Measurements from ENCODE around the gene NRDE2.

The NRDE2 gene

GRCh38 chr14:90336401-90336800 is 4.7 kb upstream of the NRDE2 start:
- no peak for TF ChIP-seq CTCF (IDR thresholded peaks at IDR 0.05; ENCODE audit: unreplicated experiment in 3 of 3)
- H3K9me3 Mint-ChIP-seq = no peaks in the 10 kb centered on the region
- H3K4me1 Mint-ChIP-seq = peaks cover 6% of the 10 kb centered on the region
- H3K36me3 Mint-ChIP-seq (ENCODE audit: low read depth) = no peaks in the 10 kb centered on the region
- peaks cover 41% of the 10 kb centered on the region for H3K27me3 Mint-ChIP-seq (ENCODE audit: low read depth)
- H3K27ac Mint-ChIP-seq = no peak overlapping the region
- H3K4me3 Mint-ChIP-seq = no peak overlapping the region

GRCh38 chr14:90332271-90332584 is 487 bp upstream of the NRDE2 start:
- no peak for TF ChIP-seq CTCF (IDR thresholded peaks at IDR 0.05; ENCODE audit: unreplicated experiment in 3 of 3)
- Mint-ChIP-seq H3K27me3 (ENCODE audit: low read depth) (peaks cover 28% of the 10 kb centered on the region), H3K4me3 (peak overlapping the region; percentile 93 to 96 (median 93)), H3K36me3 (ENCODE audit: low read depth) (peaks cover 4% of the 10 kb centered on the region), H3K4me1 (peaks cover 16% of the 10 kb centered on the region), H3K27ac (peak overlapping the region; percentile 99 to 100 (median 99)), H3K9me3 (no peaks in the 10 kb centered on the region)

- Mint-ChIP-seq H3K27ac (peak overlapping the region; percentile 99 to 100 (median 99)), H3K27me3 (ENCODE audit: low read depth) (peaks cover 11% of the 10 kb centered on the region), H3K4me3 (peak overlapping the region; percentile 93 to 96 (median 93)), H3K36me3 (ENCODE audit: low read depth) (peaks cover 4% of the 10 kb centered on the region), H3K9me3 (no peaks in the 10 kb centered on the region), H3K4me1 (peaks cover 16% of the 10 kb centered on the region)
- TF ChIP-seq CTCF (IDR thresholded peaks at IDR 0.05; ENCODE audit: unreplicated experiment in 3 of 3) = no peak
Observed at GRCh38 chr14:90330203-90331196, 1.2 kb downstream of the NRDE2 start.

- Mint-ChIP-seq H3K36me3 (ENCODE audit: low read depth) (peaks cover 45% of the 10 kb centered on the region), H3K4me1 (no peaks in the 10 kb centered on the region)
Observed at GRCh38 chr14:90321891-90322290, 9.8 kb downstream of the NRDE2 start.

GRCh38 chr14:90319634-90320541 is 11.9 kb downstream of the NRDE2 start:
- peaks cover 3% of the 10 kb centered on the region for H3K9me3 Mint-ChIP-seq

More at GRCh38 chr14:90321891-90322290, 9.8 kb downstream of the NRDE2 start:
- Mint-ChIP-seq H3K27me3 (ENCODE audit: low read depth) (no peaks in the 10 kb centered on the region), H3K27ac (no peak overlapping the region), H3K4me3 (no peak overlapping the region), H3K9me3 (peaks cover 3% of the 10 kb centered on the region)
- no peak for TF ChIP-seq CTCF (IDR thresholded peaks at IDR 0.05; ENCODE audit: unreplicated experiment in 3 of 3)

More at GRCh38 chr14:90319634-90320541, 11.9 kb downstream of the NRDE2 start:
- no peak for TF ChIP-seq CTCF (IDR thresholded peaks at IDR 0.05; ENCODE audit: unreplicated experiment in 3 of 3)
- H3K27me3 Mint-ChIP-seq (ENCODE audit: low read depth) = no peaks in the 10 kb centered on the region
- peaks cover 58% of the 10 kb centered on the region for H3K36me3 Mint-ChIP-seq (ENCODE audit: low read depth)
- H3K27ac Mint-ChIP-seq = no peak overlapping the region
- no peak overlapping the region for H3K4me3 Mint-ChIP-seq
- no peaks in the 10 kb centered on the region for H3K4me1 Mint-ChIP-seq
